Measurements from ENCODE around the gene EHD4.

GRCh38 chr15:41939986-41940385, 32.4 kb downstream of the EHD4 start:
- no peak for TF ChIP-seq EZH2phosphoT487 (IDR thresholded peaks at IDR 0.05; ENCODE audit: low read length)
- no peak for TF ChIP-seq CTCF (IDR thresholded peaks at IDR 0.05; ENCODE audit: low read length)
- TF ChIP-seq EZH2 (optimal IDR thresholded peaks at IDR 0.05; ENCODE audit: low read depth, low read length): no peak

Measured in MM.1S (cell line).